HUES48 (cell line): Measurements from ENCODE around the gene STK24.

Source experiments
- H3K27ac ChIP-seq: one replicate; pipeline ENCODE4 v1.7.0; 2013; ENCODE audit warnings: low read depth, low read length, inconsistent platforms
- H3K27me3 ChIP-seq: 2 replicates; pipeline ENCODE4 v1.6.1; 2013; ENCODE audit warnings: mild to moderate bottlenecking, low read length; ENCODE audit not compliant: control insufficient read depth, insufficient read depth
- H3K36me3 ChIP-seq: 2 replicates; pipeline ENCODE4 v1.6.1; 2013; ENCODE audit warnings: low read length; ENCODE audit not compliant: control insufficient read depth, insufficient read depth
- H3K4me1 ChIP-seq: 2 replicates; pipeline ENCODE4 v1.6.1; 2013; ENCODE audit warnings: mild to moderate bottlenecking, low read length; ENCODE audit not compliant: control insufficient read depth, insufficient read depth
- H3K4me3 ChIP-seq: 2 replicates; pipeline ENCODE4 v1.5.1; 2013; ENCODE audit warnings: mild to moderate bottlenecking, low read depth, low read length
- H3K9ac ChIP-seq: 2 replicates; pipeline ENCODE4 v1.6.1; 2013; ENCODE audit warnings: mild to moderate bottlenecking, low read depth, low read length, moderate library complexity
- H3K9me3 ChIP-seq: 2 replicates; pipeline ENCODE4 v1.6.1; 2013; ENCODE audit warnings: low read length; ENCODE audit not compliant: control insufficient read depth, insufficient read depth

The STK24 gene

DNA sequence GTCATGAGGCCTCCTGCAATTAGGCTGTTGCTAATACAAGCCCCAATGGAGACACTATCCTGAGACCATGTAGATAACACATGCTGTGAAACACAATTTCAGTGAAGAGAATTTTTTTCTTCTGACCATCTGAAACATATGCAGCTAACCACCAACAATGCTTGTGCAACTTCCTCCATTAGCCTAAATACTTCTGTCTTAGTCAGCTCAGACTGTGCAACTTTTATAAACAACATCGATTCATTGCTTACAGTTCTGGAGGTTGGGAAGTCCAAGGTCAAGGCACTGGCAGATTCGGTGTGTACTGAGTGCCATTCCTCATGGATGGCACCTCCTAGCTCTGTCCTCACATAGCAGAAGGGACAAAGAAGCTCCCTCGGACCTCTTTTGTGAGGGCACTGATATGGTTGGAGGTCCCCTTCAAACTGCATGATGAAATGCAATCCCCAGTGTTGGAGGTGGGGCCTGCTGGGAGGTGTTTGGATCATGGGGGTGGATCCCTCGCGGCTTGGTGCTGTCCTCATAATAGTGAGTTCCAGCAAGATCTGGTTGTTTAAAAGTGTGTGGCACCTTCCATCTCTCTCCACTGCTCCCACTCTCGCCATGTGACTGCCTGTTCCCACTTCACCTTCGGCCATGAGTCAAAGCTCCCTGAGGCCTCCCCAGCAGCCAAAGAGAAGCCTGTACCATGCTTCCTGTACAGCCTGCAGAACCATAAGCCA lies 27.7 kb downstream of the STK24 start:
- no peak overlapping the region for H3K4me3 ChIP-seq
- no peak overlapping the region for H3K27ac ChIP-seq
- peaks cover 10% of the 10 kb centered on the region for H3K4me1 ChIP-seq
- H3K36me3 ChIP-seq: peaks cover 12% of the 10 kb centered on the region
- H3K9me3 ChIP-seq: no peaks in the 10 kb centered on the region
- no peaks in the 10 kb centered on the region for H3K27me3 ChIP-seq
- H3K9ac ChIP-seq: no peak overlapping the region

DNA sequence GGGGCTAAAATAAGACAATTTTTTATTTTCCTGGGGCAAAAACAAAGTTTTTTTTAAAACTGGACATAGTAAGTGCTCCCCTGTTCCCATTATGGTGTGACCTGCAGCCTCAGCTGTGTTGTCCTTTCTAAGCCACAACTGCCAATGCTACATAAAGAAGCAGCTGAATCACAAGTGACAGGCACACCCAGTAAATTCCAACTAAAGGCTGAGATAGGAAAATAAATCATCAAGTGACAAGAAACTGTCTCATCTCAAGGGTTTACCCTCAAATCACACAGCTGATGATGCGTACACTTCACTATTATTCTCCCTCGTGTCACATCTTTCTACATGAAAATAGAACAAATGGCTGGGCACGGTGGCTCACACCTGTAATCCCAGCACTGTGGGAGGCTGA lies 28.7 kb downstream of the STK24 start:
- H3K4me3 ChIP-seq: no peak overlapping the region
- peaks cover 20% of the 10 kb centered on the region for H3K4me1 ChIP-seq
- H3K9ac ChIP-seq: no peak overlapping the region
- no peaks in the 10 kb centered on the region for H3K27me3 ChIP-seq
- H3K36me3 ChIP-seq: peaks cover 12% of the 10 kb centered on the region
- H3K27ac ChIP-seq: no peak overlapping the region
- no peaks in the 10 kb centered on the region for H3K9me3 ChIP-seq

- Histone ChIP-seq H3K4me3 (no peak overlapping the region), H3K4me1 (peaks cover 27% of the 10 kb centered on the region), H3K27me3 (no peaks in the 10 kb centered on the region), H3K9ac (no peak overlapping the region), H3K9me3 (no peaks in the 10 kb centered on the region), H3K27ac (no peak overlapping the region), H3K36me3 (peaks cover 12% of the 10 kb centered on the region)
These were observed 29.5 kb downstream of the STK24 start for GRCh38 chr13:98547455-98547854.

DNA sequence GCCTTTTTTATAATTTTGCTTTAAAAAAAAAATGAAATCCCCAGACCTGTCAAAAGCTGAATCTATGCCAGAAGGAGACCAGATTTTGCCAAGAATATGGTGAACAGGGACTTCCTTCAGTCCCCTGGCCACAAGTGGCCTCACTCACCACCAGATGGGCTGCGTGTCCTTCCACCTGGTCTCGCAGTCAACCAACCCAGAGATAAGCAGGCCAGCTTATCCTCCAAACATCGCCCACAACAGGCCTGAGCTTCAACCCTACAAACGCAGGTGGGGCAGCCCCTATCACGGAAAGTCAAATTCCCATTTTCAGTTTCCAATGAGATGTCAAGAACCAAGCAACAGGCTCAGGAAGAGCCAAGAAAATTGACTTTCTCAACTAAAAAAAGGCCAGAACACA lies 30.5 kb downstream of the STK24 start:
- Histone ChIP-seq H3K4me1 (peaks cover 37% of the 10 kb centered on the region), H3K36me3 (peaks cover 7% of the 10 kb centered on the region), H3K27ac (no peak overlapping the region), H3K9ac (no peak overlapping the region), H3K27me3 (no peaks in the 10 kb centered on the region), H3K4me3 (no peak overlapping the region), H3K9me3 (no peaks in the 10 kb centered on the region)

DNA sequence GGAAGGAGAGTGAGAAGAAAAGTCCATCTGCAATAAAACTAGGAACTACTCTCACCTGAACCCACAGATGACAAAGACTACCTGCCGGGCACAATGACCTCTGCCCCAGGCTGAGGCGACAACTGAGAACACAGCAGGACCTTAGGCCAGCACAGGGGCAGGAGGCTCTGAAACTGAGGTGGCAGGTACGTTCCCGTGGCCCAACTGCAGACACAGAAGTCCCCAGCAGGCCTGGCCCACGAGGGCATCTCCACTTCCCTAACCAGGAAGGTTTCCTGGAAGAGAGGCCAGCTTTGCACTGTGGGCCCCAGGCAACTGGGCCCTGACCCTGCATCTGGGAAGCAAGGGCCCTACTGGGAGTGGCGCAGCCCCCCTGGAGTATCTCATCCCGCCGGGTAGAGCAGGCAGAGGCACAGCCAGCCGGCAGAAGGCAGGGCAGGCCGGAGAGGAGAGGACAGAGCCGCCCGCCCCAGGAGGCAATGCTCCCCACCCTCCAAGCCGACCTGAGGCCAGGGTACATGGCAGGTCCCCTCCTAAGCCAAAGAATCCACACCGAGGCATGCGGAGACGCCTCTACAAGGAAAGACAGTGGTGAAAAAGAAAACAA lies 32.7 kb downstream of the STK24 start:
- Histone ChIP-seq H3K36me3 (peaks cover 4% of the 10 kb centered on the region; the same call in 1 of the 2 replicates), H3K9me3 (no peaks in the 10 kb centered on the region), H3K27me3 (no peaks in the 10 kb centered on the region), H3K9ac (no peak overlapping the region), H3K4me3 (no peak overlapping the region), H3K27ac (peak overlapping the region; percentile 3), H3K4me1 (peaks cover 49% of the 10 kb centered on the region)

- Histone ChIP-seq H3K9ac (no peak overlapping the region), H3K27ac (no peak overlapping the region), H3K36me3 (no peaks in the 10 kb centered on the region), H3K4me1 (peaks cover 49% of the 10 kb centered on the region), H3K9me3 (no peaks in the 10 kb centered on the region), H3K4me3 (no peak overlapping the region), H3K27me3 (no peaks in the 10 kb centered on the region)
These were observed 33.4 kb downstream of the STK24 start for GRCh38 chr13:98543378-98544103.

DNA sequence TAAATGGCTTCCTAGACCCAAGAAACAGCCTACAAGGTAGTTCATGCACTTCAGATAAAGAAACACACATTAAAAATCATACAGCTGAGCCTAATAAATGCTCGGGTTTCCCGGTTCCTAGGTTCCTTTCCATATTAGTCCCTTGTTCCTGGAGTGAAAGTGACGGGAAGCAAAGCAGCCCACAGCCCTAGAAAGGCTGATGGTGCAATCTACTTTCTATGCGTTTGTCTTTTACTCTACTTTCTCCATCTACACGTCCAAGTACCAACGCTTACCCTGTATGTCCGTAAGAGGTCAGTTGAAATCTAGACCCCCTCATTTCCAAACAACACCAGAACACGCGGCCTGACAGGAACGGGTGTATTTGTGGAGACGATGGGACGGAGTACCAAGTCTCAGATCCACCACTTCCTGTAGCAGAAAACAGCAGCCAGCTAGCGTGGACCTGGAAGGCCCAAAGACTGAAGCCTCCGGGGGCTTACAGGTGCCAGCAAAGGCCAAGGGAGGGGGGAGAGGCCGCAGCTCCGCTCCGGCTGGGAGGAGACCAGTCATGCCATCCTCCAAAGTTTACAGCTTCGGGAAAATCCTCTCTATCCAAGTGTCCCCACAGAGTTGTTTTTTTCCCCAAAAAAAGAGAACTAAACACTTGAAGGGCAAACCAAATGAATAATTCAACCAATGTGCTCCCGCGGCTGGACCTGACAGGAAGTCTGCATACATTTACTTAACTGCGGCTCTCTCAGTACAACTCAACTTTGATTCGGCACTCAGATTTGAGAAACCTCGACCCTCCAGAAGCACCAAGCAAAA lies 34.1 kb downstream of the STK24 start:
- Histone ChIP-seq H3K27me3 (no peaks in the 10 kb centered on the region), H3K36me3 (no peaks in the 10 kb centered on the region), H3K27ac (no peak overlapping the region), H3K4me1 (peaks cover 49% of the 10 kb centered on the region), H3K4me3 (no peak overlapping the region), H3K9me3 (no peaks in the 10 kb centered on the region), H3K9ac (no peak overlapping the region)

DNA sequence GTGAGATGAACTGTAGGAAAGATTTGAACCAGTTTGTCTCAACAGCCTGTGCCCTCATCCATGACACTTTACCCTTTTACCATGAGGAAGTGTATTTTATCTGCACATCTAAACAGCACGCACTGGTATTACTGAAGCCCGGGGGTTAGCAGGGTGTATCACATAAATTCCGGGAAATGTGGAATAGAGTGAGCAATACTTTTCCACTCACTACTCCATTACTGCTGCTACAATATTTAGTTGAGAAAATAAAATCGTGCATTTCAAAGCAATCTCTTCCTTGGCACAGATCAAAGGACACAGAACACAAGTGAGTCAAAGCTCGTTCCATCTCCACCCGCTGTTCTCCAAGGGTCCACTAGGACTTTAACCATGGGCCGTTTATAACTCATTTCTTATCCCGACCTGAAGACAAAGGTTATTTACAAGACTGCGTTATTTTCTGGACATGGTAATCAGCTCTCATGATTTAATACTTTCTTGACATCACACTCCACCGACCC lies 35.2 kb downstream of the STK24 start:
- Histone ChIP-seq H3K4me3 (no peak overlapping the region), H3K27me3 (no peaks in the 10 kb centered on the region), H3K4me1 (peaks cover 49% of the 10 kb centered on the region), H3K36me3 (no peaks in the 10 kb centered on the region), H3K27ac (no peak overlapping the region), H3K9ac (no peak overlapping the region), H3K9me3 (no peaks in the 10 kb centered on the region)

GRCh38 chr13:98541191-98541590 lies 35.7 kb downstream of the STK24 start:
- H3K4me3 ChIP-seq: no peak overlapping the region
- no peaks in the 10 kb centered on the region for H3K27me3 ChIP-seq
- no peaks in the 10 kb centered on the region for H3K36me3 ChIP-seq
- H3K9ac ChIP-seq: no peak overlapping the region
- no peak overlapping the region for H3K27ac ChIP-seq
- peaks cover 49% of the 10 kb centered on the region for H3K4me1 ChIP-seq
- no peaks in the 10 kb centered on the region for H3K9me3 ChIP-seq

DNA sequence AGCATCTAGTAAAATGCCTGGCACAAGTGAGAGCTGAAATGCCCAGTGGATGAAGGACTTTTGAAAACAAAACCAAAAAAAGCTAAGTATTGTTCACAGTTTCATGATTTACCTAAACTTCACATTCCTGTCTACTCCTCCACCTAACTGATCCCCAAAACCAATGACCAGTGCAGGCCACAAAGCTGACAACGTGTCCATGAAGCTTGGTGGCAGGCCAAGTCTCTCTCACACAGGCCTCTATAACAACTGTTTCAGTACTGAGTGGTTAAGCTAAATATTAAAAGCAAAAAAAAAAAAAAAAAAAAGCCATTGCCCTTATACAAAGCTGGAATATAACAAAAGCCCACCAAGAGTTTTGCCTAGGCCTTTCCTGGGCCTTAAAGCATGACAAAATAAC lies 36.4 kb downstream of the STK24 start:
- Histone ChIP-seq H3K27me3 (no peaks in the 10 kb centered on the region), H3K9me3 (no peaks in the 10 kb centered on the region), H3K4me1 (peaks cover 46% of the 10 kb centered on the region), H3K4me3 (no peak overlapping the region), H3K9ac (no peak overlapping the region), H3K27ac (no peak overlapping the region), H3K36me3 (no peaks in the 10 kb centered on the region)
